K562 (cell line): ENCODE measurements around the gene RBMS1.

Source experiments
- EGR1 ChIP-seq: fragments of 450-650 bp; conservative IDR thresholded peaks from 2 replicates; pipeline ENCODE4 v1.6.1; 2017; ENCODE audit warnings: mild to moderate bottlenecking
- IFI16 ChIP-seq: fragments of 250-450 bp; sonication (Bioruptor Pico); IDR thresholded peaks from 2 replicates; pipeline ENCODE4 v2.1.2; 2022; ENCODE audit warnings: mild to moderate bottlenecking, inconsistent platforms
- KLF10 ChIP-seq: fragments of 250-450 bp; sonication (Bioruptor Pico); IDR thresholded peaks from 2 replicates; pipeline ENCODE4 v1.6.1; 2021; ENCODE audit warnings: matching md5 sums
- MAZ ChIP-seq, 2 experiments: fragments of 450-650 bp in 1 of 2; sonication (generic) in 1 of 2; formaldehyde crosslinking; IDR thresholded peaks in 1 of 2; conservative IDR thresholded peaks in 1 of 2; 2 replicates each; pipeline versions ENCODE4 v1.4.0 to v1.5.0; 2020; ENCODE audit warnings: mild to moderate bottlenecking in 1 of 2, missing genetic modification reagents in 1 of 2
- NCOR1 ChIP-seq: fragments of 450-650 bp; IDR thresholded peaks from 2 replicates; pipeline ENCODE4 v1.6.1; 2016; ENCODE audit warnings: mild to moderate bottlenecking, moderate library complexity
- RFX5 ChIP-seq: IDR thresholded peaks from 2 replicates; pipeline ENCODE4 v1.6.1; 2011; ENCODE audit warnings: low read depth, mild to moderate bottlenecking, improper control_type of control experiment, low read length
- SAFB2 ChIP-seq: fragments of 200-400 bp; formaldehyde crosslinking; IDR thresholded peaks from 2 replicates; pipeline ENCODE4 v1.6.1; 2018; ENCODE audit warnings: borderline replicate concordance, low read length, low read depth, moderate library complexity; ENCODE audit not compliant: severe bottlenecking
- TCF7 ChIP-seq: sonication (generic); IDR thresholded peaks from 2 replicates; pipeline ENCODE4 v1.6.1; 2016; ENCODE audit warnings: antibody characterized with exemption, borderline replicate concordance
- ZNF24 ChIP-seq: fragments of 450-650 bp; IDR thresholded peaks from 2 replicates; pipeline ENCODE4 v1.6.1; 2016
- ZNF586 ChIP-seq: fragments of 450-650 bp; formaldehyde crosslinking; conservative IDR thresholded peaks from 2 replicates; pipeline ENCODE4 v1.4.0; 2020; ENCODE audit warnings: mild to moderate bottlenecking, moderate library complexity
- TF ChIP-seq, protein P1 (sequence below): sonication (generic); formaldehyde crosslinking; IDR thresholded peaks from 2 replicates; pipeline ENCODE4 v1.5.0; 2020; ENCODE audit warnings: missing genetic modification reagents

DNA sequence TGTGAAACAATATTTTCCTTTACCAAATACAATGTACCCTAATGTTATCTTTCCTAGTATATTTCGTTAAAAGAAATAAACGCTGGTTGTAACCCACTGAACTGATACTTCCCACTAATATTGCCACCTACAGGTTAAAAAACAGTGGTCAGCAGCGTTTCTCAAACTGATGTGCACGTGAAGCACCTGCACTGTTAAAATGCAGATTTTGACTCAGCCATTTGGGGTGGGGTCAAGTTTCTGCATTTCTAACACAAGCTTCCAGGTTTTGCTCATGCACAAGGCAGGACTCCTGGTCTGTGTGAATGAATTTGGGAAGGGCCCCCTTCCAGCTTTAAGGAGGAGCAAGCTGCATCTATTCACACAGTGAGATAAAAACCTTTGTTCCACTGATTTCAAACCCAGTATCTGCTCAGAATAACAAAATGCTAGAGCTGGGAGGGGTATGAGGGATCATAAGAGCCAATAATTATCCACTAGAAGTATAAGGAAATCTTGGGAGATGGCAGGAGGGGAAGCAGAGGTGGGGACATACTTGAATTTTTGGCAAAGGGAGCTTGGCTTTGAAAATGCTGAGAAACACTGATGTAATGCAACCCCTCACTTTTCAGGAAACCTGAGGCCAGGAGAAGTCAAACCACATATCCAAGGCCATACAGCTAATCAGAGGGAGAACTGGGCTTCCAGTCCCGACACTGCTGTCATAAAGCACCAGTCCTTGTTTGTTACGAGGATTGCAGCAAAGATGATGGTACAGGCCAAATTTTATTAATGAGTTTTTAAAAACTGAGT lies 116.2 kb downstream of the RBMS1 start:
- TF ChIP-seq EGR1 (no peak), SAFB2 (no peak), MAZ (CRISPR knock-in tag; conservative IDR thresholded peaks at IDR 0.05 in 1 of 2, IDR thresholded peaks at IDR 0.05 in 1 of 2) (no peak), ZNF24 (no peak), IFI16 (CRISPR knock-in tag) (no peak), NCOR1 (no peak), KLF10 (no peak), RFX5 (no peak), TCF7 (no peak), ZNF586 (CRISPR knock-in tag) (no peak)
- TF ChIP-seq, protein P1, sequence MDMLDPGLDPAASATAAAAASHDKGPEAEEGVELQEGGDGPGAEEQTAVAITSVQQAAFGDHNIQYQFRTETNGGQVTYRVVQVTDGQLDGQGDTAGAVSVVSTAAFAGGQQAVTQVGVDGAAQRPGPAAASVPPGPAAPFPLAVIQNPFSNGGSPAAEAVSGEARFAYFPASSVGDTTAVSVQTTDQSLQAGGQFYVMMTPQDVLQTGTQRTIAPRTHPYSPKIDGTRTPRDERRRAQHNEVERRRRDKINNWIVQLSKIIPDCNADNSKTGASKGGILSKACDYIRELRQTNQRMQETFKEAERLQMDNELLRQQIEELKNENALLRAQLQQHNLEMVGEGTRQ (CRISPR knock-in tag): no peak
